Natural killer cell treated with Interleukin-12 subunit alpha and Interleukin-12 subunit beta and Interleukin-15 and Interleukin-18, amount 100 ng/mL, for 72 hours (primary cell): ENCODE measurements around the gene TMEM232. TPM values are rescaled to one million over a fixed set of nuclear protein-coding genes. Genes with fewer than 3 reads are reported as not detected.

ENCODE experiments used
- ATAC-seq, 2 donors: fragments of 150-1000 bp; cut with Tn5 transposase in 1 of 2; sonication (Bioruptor Pico), chemical (Tn5 transposase) in 1 of 2; 2 replicates each; pipeline ENCODE4 v1.10.0; 2021
- DNase-seq: peaks from one replicate; pipeline ENCODE4 v3.0.0; 2022; ENCODE audit warnings: low spot score
- H3K27ac Mint-ChIP-seq, 2 donors: 1 replicate in 1 of 2; 2 replicates in 1 of 2; pipeline ENCODE4 v1.8.0; 2022; ENCODE audit warnings: mixed read lengths in 2 of 2, mild to moderate bottlenecking in 1 of 2, moderate library complexity in 1 of 2
- H3K27me3 Mint-ChIP-seq, 2 donors: 1 replicate in 1 of 2; 2 replicates in 1 of 2; pipeline ENCODE4 v1.8.0; 2022; ENCODE audit warnings: mixed read lengths in 2 of 2
- H3K36me3 Mint-ChIP-seq: one replicate; pipeline ENCODE4 v1.8.0; 2022; ENCODE audit warnings: mixed read lengths
- H3K4me1 Mint-ChIP-seq, 2 donors: 1 replicate in 1 of 2; 2 replicates in 1 of 2; pipeline ENCODE4 v1.8.0; 2022; ENCODE audit warnings: low read depth in 2 of 2, mixed read lengths in 2 of 2, mild to moderate bottlenecking in 1 of 2
- H3K4me3 Mint-ChIP-seq: one replicate; pipeline ENCODE4 v1.8.0; 2022; ENCODE audit warnings: mixed read lengths
- H3K9me3 Mint-ChIP-seq: 2 replicates; pipeline ENCODE4 v1.8.0; 2022; ENCODE audit warnings: mixed read lengths
- total RNA-seq, 2 donors: library from RNA; stranded (reverse); gene quantifications; one replicate each; pipeline ENCODE4 v1.2.3, GENCODE V29; 2022

The TMEM232 gene
- total RNA-seq, 2 donors from 2014 or later = 0.40 to 0.86 TPM

- H3K27me3 Mint-ChIP-seq = no peaks in the 10 kb centered on the region
- DNase-seq (no peak), ATAC-seq (no peak)
- no peaks in the 10 kb centered on the region for H3K4me1 Mint-ChIP-seq
- H3K27ac Mint-ChIP-seq = no peak overlapping the region
- no peak overlapping the region for H3K4me3 Mint-ChIP-seq
- no peaks in the 10 kb centered on the region for H3K36me3 Mint-ChIP-seq
- H3K9me3 Mint-ChIP-seq = peaks cover 5% of the 10 kb centered on the region
Measured at GRCh38 chr5:110630350-110630749, 96.1 kb downstream of the TMEM232 start.

- Mint-ChIP-seq H3K36me3 (no peaks in the 10 kb centered on the region), H3K4me1 (no peaks in the 10 kb centered on the region), H3K4me3 (no peak overlapping the region), H3K9me3 (peaks cover 2% of the 10 kb centered on the region), H3K27ac (no peak overlapping the region), H3K27me3 (no peaks in the 10 kb centered on the region)
- DNase-seq (no peak), ATAC-seq (no peak)
Measured at GRCh38 chr5:110625376-110625999, 101.0 kb downstream of the TMEM232 start.

- Mint-ChIP-seq H3K4me3 (no peak overlapping the region), H3K27me3 (no peaks in the 10 kb centered on the region), H3K9me3 (peaks cover 3% of the 10 kb centered on the region), H3K4me1 (no peaks in the 10 kb centered on the region), H3K36me3 (no peaks in the 10 kb centered on the region), H3K27ac (no peak overlapping the region)
- no peak for DNase-seq
- no peak for ATAC-seq
Measured at GRCh38 chr5:110623874-110624273, 102.6 kb downstream of the TMEM232 start.

- DNase-seq (no peak), ATAC-seq (no peak)
- no peaks in the 10 kb centered on the region for H3K36me3 Mint-ChIP-seq
- H3K27me3 Mint-ChIP-seq = no peaks in the 10 kb centered on the region
- H3K4me1 Mint-ChIP-seq = no peaks in the 10 kb centered on the region
- H3K9me3 Mint-ChIP-seq = peaks cover 3% of the 10 kb centered on the region
- H3K4me3 Mint-ChIP-seq = no peak overlapping the region
- H3K27ac Mint-ChIP-seq = no peak overlapping the region
Measured at GRCh38 chr5:110618941-110619340, 107.5 kb downstream of the TMEM232 start.

- Mint-ChIP-seq H3K36me3 (no peaks in the 10 kb centered on the region), H3K4me1 (no peaks in the 10 kb centered on the region), H3K27ac (no peak overlapping the region), H3K27me3 (no peaks in the 10 kb centered on the region), H3K9me3 (peaks cover 8% of the 10 kb centered on the region), H3K4me3 (no peak overlapping the region)
- ATAC-seq (no peak), DNase-seq (no peak)
Measured at GRCh38 chr5:110616009-110616408, 110.5 kb downstream of the TMEM232 start.

GRCh38 chr5:110612794-110613247 is 113.7 kb downstream of the TMEM232 start:
- Mint-ChIP-seq H3K27ac (no peak overlapping the region), H3K27me3 (no peaks in the 10 kb centered on the region), H3K4me1 (no peaks in the 10 kb centered on the region), H3K4me3 (no peak overlapping the region), H3K36me3 (no peaks in the 10 kb centered on the region), H3K9me3 (peaks cover 6% of the 10 kb centered on the region)
- DNase-seq (no peak), ATAC-seq (no peak)

GRCh38 chr5:110611817-110612216 is 114.7 kb downstream of the TMEM232 start:
- Mint-ChIP-seq H3K9me3 (peaks cover 8% of the 10 kb centered on the region), H3K27me3 (no peaks in the 10 kb centered on the region), H3K4me1 (no peaks in the 10 kb centered on the region), H3K36me3 (no peaks in the 10 kb centered on the region), H3K4me3 (no peak overlapping the region), H3K27ac (no peak overlapping the region)
- DNase-seq (no peak), ATAC-seq (no peak)

- Mint-ChIP-seq H3K9me3 (peaks cover 7% of the 10 kb centered on the region), H3K4me1 (no peaks in the 10 kb centered on the region), H3K27ac (no peak overlapping the region), H3K36me3 (peaks cover 8% of the 10 kb centered on the region), H3K4me3 (no peak overlapping the region), H3K27me3 (no peaks in the 10 kb centered on the region)
- ATAC-seq (no peak), DNase-seq (no peak)
Measured at GRCh38 chr5:110594866-110595265, 131.6 kb downstream of the TMEM232 start.

- Mint-ChIP-seq H3K27ac (no peak overlapping the region), H3K9me3 (no peaks in the 10 kb centered on the region), H3K4me3 (no peak overlapping the region), H3K4me1 (no peaks in the 10 kb centered on the region), H3K36me3 (no peaks in the 10 kb centered on the region), H3K27me3 (no peaks in the 10 kb centered on the region)
- no peak for ATAC-seq
- no peak for DNase-seq
Measured at GRCh38 chr5:110590187-110590586, 136.3 kb downstream of the TMEM232 start.

- Mint-ChIP-seq H3K4me1 (no peaks in the 10 kb centered on the region), H3K27ac (no peak overlapping the region), H3K36me3 (no peaks in the 10 kb centered on the region), H3K9me3 (no peaks in the 10 kb centered on the region), H3K27me3 (no peaks in the 10 kb centered on the region), H3K4me3 (no peak overlapping the region)
- ATAC-seq (no peak), DNase-seq (no peak)
Measured at GRCh38 chr5:110588286-110588980, 138.0 kb downstream of the TMEM232 start.

- Mint-ChIP-seq H3K27ac (no peak overlapping the region), H3K36me3 (no peaks in the 10 kb centered on the region), H3K4me3 (no peak overlapping the region), H3K9me3 (peaks cover 19% of the 10 kb centered on the region), H3K4me1 (no peaks in the 10 kb centered on the region), H3K27me3 (no peaks in the 10 kb centered on the region)
- ATAC-seq = no peak
- DNase-seq = no peak
Measured at GRCh38 chr5:110580625-110581024, 145.8 kb downstream of the TMEM232 start.

- Mint-ChIP-seq H3K4me3 (no peak overlapping the region), H3K36me3 (no peaks in the 10 kb centered on the region), H3K27me3 (no peaks in the 10 kb centered on the region), H3K4me1 (no peaks in the 10 kb centered on the region), H3K9me3 (peaks cover 28% of the 10 kb centered on the region), H3K27ac (no peak overlapping the region)
- no peak for ATAC-seq
- DNase-seq = no peak
Measured at GRCh38 chr5:110572729-110573128, 153.7 kb downstream of the TMEM232 start.

- Mint-ChIP-seq H3K36me3 (no peaks in the 10 kb centered on the region), H3K9me3 (peaks cover 14% of the 10 kb centered on the region), H3K27ac (no peak overlapping the region), H3K27me3 (no peaks in the 10 kb centered on the region), H3K4me3 (no peak overlapping the region), H3K4me1 (no peaks in the 10 kb centered on the region)
- ATAC-seq = no peak
- no peak for DNase-seq
Measured at GRCh38 chr5:110562191-110562590, 164.3 kb downstream of the TMEM232 start.

- Mint-ChIP-seq H3K27ac (no peak overlapping the region), H3K4me1 (no peaks in the 10 kb centered on the region), H3K9me3 (peaks cover 11% of the 10 kb centered on the region), H3K27me3 (no peaks in the 10 kb centered on the region), H3K4me3 (no peak overlapping the region), H3K36me3 (no peaks in the 10 kb centered on the region)
- DNase-seq = no peak
- no peak for ATAC-seq
Measured at GRCh38 chr5:110561510-110561909, 165.0 kb downstream of the TMEM232 start.
